ENCODE data around the gene CASZ1.

Gene CASZ1

DNA sequence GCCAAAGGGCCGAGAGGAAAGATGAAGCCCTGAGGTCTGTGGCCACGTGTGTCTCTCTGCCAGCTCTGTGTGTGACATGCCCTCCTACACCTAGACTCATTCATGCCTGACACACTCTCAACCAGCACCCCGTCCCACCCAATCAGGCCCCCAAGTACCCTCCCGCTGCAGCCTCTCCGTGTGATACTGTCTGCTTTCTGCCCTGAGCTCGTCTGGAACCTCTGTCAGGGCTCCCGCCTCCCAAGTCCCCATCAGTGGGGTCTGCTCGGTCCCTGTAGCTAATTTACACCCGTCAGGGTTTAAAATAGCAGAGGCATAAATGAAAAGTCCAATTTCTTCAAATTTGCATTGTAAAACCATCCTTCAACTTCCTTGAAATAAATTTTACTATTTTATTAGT is 20.7 kb downstream of the CASZ1 start:
- no peak for DNase-seq (ENCODE audit: low read depth in 2 of 2)

DNA sequence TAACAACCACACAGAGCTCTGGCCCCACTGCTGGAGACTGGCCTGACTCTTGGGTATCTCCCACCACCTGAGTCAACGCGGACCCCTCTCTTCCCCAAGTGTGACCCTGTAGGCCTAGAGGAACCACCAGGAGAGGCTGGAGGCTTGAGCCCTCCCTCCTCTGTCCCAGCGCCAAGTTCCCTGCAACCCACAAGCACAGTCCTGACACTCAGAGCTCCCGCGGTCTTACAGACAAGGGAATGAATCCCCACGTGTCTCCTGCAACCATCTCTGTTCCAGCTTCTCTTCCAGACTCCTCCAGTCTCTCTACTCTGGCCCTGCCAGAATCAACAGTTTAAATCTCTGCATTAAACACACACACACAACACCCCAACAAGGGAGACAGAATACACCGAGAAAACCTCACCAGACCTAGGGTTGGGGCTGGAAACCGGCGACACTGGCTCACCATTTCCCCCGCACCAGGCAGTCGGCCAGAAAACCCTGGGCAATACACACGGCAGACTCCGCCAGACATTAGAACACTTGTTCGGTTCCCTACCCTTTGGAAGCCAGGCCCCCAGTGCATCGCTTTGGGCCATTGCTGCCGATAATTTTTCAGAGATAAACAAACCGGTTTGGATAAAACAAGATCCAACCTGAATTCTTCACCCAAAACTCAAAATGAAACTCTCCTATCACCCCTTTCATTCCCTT is 21.7 kb downstream of the CASZ1 start:
- no peak for DNase-seq (ENCODE audit: low read depth in 2 of 2)

DNA sequence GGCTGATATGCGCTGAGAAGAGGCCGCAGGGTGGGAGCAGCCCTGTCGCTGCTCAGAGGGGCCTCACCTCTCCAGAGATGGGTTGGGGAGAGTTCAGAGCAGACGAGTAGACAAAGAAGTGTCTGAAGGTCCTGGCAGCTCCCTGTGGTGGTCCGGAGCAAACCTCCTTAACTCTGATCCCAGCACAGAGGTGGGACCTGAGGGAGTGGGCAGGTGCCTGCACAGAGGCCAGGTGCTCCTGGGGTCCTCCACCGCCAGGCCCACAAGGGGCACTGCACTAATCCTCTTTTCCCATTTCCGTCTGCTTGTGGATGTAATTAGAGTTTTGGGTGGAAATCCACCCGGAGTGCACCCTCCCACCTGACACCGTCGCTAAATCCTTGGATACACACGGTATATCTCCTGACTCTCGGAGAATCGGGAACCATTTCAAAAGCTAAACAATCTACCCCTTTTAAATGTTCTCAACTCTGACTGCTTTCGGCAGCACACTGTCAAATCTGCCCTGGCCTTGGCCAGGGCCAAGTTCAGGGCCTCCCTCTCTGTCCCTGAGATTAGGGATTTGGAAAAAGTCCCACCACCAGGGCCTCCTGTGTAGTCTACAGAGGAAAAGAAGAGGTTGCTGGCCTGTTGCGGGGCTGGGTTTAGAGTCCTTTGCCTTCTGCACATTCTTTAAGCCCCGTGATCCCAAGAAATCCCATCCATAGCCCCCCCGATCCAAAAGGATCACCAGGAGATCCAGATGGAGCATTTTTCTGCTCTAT is 22.4 kb downstream of the CASZ1 start:
- no peak for DNase-seq (ENCODE audit: low read depth in 2 of 2)

DNA sequence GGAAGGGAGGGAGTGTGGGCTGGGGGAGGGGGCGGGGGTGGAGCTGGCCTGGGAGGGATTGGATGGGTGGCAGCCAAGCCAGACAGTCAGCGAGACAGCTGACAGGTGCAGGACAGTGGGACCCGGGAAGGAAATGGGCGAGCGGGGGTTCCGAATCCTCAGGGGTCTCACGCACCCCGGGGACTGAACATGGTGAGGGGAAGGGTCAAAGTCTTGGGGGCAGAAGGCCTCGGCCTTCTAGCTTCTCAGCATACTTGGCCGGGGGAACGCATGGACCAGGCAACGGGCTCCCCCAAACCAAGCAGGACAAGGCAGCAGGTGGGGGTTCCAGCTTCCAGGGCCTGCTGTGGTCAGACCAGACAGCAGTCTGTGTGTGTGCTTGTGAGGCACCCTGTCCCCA is 23.1 kb downstream of the CASZ1 start:
- no peak for DNase-seq (ENCODE audit: low read depth in 2 of 2)

DNA sequence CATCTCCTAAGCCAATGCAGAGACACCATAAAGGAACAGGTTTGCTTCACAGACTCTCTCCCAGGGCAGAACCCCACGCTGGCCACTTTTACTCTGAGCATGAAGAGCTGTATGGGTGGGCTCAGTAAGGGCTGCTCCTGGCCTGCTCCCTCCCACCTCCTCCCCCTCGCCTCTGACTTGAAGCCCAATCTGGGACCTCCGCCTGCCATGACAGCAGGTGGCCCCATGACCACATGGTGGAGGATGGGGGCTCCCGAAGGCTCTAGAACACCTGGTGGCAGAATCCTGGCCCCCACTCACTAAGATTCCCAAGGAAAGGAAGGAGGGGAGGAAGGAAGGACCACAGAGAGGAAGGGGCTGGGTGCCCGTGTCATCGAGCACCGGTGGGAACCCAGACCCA is 23.7 kb downstream of the CASZ1 start:
- no peak for DNase-seq (ENCODE audit: low read depth in 2 of 2)

DNA sequence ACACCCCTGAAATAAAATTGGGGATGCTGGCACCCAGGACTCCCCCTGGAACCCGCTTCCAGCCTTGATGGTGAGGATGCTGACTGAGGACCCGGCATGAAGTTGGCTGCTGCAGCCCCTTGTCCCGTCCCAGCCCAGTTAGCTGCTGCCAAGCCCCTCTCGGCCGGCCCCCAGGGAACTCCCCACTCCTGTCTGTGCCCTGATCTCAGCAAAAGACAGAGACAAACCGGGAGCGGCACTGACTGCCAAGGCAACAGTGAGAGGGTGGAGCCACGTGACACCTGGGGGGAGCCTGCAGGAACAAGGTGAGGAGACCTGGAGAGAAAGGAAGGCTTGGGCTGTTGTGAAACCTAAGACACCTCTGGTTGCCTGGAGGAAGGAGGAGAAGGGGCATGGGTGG is 24.7 kb downstream of the CASZ1 start:
- DNase-seq (ENCODE audit: low read depth in 2 of 2) = no peak

DNA sequence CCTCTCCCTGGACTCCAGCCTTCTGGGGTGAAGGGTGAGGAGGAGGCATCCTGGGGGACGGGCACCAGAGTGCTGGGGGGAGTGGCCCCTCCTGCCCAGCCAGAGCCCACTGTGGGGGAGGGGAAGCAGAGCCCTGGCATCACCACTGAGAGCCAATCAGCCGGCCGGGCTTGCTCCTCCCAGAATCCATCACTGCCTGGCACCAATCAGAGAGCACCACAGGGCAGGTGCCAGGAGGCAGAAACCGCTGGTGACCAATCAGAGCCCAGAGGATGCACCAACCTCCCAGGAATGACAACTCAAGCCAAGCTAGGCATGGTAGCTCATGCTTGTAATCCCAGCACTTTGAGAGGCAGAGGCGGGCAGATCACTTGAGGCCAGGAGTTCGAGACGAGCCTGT is 27.9 kb downstream of the CASZ1 start:
- DNase-seq (ENCODE audit: low read depth in 2 of 2) = no peak

DNA sequence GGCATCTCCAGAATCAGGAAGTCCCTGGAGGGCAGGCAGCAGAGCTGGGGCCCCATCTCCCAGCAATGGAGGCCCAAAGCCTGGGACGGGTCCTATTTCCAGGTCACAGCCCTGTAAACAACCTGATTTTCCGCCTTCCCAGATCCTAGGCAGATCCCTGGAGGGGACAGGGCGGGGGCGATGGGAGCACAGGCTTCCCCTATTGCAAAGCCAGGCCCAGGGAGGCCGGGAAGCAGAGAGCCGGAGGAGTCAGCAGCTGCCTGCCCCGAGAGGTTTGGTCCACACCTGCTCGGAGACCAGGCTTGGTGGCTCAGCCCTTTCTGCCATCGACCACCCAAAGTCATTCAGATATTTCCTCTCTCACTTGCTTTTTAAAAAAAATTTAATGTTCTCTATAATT is 29.2 kb downstream of the CASZ1 start:
- DNase-seq (ENCODE audit: low read depth in 2 of 2) = no peak

DNA sequence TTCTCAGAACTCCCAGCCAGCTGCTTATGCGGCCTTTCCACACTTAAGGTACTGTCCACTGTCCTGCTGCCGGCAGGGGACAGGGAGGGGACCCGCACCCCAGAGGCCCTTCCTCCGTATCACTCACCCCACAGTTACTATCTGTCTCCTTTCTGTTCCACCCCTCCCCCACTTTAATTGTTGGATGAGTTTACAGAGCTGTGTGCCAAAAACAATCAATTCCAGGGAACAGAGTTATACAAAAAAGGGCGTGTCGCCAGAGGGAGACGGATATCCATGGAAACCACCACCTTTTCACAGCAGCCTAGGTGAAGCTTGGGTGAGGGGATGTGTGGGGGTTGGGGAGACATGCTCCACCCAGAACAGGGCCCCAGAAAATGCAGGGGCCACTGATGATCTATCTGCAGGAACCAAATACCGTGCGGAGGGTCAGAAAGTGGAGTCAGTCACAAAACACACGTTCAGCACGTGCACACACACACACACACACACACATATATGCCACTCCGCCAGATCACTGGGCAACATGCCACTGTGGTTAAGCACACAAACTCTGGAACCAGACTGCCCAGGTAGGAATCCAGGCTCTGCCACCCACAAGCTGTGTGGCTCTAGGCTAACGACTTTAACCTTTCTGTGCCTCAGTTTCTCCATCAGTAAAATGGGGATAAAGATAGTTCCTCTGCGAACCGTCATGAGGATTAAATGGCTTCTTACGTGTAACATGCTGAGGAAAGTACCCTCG is 30.5 kb downstream of the CASZ1 start:
- DNase-seq (ENCODE audit: low read depth in 2 of 2) = no peak

DNA sequence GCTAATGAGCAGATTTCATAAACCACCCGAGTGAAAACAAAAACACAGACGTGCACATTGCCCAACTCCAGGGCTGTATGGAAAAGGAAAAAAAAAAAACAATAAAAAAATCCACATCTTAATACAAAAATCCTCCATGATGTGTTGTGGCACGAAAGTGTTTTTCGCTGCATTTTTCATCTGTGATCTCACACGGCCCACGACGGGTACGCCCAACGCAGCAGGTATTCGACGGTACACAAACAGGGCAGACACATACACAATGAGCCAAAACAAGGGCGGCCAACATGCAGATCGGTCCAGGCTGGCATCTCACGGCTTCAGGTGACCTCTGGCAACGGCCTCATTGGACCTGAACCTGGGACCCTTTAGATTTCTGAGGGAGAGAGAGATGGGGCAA is 31.1 kb downstream of the CASZ1 start:
- DNase-seq (ENCODE audit: low read depth in 2 of 2) = no peak

DNA sequence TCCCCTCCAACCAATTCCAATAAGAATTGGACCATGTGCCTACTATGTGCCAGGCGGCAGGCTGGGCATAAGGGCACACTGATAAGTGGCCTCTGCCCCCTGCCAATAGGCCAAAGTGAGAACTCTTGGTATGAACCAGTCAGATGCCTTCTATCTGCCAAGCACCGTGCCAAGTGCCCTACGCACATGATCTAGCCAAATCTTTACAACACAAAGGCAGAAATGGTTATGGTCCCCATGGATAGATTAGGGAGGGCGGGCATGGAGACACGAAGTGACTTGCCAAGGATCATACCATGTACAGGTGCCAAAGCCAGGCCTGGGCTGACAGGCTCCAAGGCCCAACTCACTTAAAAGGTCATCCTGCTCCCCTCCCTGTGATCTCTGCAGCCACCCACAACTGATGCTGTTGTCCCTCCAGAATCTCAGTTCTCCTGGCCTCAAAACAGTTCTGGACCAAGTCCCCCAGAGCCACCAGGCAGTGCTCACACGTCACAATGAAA is 32.1 kb downstream of the CASZ1 start:
- no peak for DNase-seq (ENCODE audit: low read depth in 2 of 2)

DNA sequence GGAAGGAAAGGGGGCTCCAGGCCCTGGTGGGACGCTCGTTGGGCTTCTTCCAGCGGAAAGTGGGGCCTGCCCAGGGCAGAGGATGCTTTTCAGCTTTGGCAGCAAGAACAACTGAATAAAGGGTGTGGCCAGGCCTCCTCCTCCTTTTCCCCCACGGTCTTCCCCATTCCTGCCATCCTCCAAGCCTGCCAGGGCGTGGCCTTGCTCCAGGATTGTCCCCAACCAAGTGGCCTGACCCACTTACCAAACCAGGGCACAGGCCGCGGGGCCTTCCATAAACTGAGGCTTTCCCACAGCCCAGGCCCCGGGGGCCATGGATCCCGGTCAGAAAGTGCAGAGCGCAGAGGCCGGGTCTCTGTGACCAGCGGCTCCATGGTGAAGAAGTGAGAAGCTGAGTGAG is 33.6 kb downstream of the CASZ1 start:
- DNase-seq (ENCODE audit: low read depth in 2 of 2) = no peak

DNA sequence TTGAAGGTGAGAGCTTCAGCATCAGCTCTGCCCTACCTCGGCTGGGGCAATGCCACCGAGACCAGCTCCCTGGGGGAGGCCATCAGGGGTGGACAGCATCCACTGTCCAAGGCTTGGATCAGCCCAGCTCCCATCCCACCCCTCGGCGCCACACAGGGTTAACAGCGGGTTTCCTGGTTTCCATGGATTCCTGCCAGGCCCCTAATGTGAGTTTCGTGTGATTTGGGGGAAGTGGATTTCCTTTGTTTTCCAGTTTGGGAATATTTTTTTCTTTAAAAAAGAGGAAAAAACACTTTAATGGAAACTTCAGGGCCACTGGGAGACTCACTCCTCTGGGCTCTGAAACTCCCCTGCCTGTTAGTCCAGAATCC is 34.3 kb downstream of the CASZ1 start:
- DNase-seq (ENCODE audit: low read depth in 2 of 2) = no peak

DNA sequence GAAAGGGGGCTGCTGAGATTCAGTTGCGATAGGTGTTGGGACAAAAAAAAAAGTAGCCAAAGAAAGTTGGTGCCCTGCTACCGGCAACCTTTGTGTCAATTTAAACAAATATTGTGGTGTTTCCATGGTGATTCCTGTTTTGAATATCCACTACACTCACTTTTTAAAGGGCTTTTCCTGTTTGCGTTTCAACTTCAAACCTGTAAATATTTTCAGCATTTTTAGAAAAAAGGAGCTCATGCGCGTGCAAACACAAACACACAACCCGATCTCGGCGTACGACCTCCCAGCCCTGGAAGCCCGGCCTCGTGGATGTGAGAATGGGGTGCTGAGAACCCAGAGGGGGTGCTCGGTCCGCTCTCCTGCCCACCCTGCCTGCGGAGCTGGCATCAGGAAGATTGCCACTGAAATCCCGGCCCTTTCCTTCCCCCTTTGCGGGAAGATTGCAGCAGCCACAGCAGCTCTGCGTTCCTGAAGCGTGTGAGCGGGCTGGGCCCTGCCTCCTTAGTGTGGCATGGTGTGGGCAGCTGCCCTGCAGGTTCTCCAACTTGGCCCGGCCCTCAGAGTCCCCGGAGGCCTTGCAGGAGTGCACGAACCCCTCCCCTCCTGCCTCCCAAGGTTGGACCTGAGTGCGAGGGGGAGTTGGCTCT is 34.8 kb downstream of the CASZ1 start:
- DNase-seq (ENCODE audit: low read depth in 2 of 2) = no peak

DNA sequence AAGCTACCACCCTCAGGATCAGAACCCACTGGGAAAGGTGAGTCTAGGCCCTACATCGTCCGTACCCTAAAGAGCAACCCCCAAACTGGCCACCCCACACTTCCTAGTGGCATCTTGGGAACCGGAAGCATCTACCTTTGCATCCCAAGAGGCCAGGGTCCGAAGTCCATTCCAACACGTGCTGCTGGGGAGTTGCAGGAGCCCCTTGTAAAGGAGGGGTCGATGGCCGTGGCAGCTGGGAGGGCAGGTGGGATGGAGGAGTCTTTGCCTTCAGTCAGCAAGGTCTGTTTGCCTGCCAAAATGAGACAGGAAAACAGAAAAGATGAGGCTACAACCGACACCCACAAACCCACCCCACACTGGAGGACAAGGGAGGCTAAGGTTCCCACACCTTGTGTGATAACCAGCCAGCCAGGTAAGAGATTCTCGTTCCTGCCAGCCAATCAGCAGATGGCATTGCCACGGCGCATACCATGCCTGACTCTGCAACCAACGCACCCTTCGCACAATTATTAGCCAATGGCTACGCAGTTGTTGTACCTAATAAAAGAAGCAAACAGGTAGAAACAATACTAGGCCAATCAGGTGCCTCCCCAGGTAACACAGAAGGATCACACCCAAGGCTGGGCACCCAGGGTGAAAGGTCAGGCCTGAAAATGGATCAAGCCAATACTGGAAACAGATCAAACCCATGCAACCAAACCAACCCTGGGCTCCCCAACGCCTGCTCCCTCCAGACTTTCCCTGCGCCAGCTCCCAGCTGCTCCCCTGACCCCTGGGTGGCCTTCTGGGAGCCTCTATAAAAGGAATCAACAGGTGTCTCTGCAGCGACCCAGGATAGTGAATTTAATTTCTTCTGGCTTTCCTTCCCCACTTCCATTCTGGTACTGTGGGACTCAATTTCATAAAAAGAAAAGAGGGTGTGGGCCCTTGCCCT is 35.6 kb downstream of the CASZ1 start:
- DNase-seq (ENCODE audit: low read depth in 2 of 2) = no peak

DNA sequence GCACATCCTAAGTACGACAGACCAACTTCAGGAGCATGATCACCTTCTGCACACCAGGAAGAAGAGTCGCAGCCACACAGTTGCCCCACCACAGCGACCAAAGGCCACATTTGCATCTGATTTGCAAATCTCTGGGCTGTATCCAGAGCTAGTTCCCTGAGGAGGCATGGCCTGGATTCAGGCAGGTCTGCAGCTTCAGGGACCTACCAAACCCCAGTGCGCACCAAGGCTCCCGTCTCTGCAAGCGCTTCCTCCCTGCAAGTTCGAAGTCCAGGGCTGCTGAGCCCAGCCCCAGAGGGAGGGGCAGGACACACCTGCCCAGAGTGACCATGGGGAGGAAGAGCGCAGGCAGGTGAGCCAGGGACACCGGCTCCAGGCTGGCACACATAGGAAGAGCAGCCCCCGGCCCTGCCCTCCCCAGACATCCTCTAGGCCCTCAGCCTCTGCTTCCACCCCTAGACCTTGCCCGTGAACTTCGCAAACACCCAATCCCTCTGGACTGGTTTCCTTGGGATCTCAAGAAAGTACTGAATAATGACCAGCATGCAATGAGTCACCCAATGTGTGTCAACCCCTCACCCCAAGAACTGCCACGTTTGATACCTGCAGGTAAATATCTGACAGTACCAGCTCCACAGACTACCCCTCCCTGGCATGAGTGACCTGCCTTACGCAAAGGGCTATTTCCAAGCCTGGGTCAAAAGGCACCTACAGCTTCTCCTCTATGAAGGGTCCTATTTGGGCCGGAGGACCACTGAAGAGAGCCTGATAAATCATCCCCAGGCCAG is 36.8 kb downstream of the CASZ1 start:
- DNase-seq (ENCODE audit: low read depth in 2 of 2) = no peak

DNA sequence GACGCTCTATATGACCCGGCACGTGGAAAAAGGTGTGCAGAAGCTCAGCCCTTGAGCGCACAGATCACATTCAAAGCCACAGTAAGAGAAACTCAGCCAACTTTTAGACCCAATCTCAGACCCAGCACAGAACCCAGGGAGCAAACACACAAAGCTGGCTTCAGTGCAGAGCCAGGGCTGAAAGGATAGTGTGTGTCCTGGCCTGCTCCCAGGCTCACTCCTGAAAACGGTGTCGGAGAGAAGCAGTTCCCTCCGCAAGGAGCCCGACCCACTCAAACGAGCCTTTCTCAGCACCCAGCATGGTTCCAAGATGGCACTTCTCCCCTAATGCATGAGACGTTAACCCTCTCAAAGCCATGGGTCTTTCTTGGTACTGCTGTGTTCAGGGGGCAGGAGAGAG is 39.6 kb downstream of the CASZ1 start:
- no peak for DNase-seq (ENCODE audit: low read depth in 2 of 2)

DNA sequence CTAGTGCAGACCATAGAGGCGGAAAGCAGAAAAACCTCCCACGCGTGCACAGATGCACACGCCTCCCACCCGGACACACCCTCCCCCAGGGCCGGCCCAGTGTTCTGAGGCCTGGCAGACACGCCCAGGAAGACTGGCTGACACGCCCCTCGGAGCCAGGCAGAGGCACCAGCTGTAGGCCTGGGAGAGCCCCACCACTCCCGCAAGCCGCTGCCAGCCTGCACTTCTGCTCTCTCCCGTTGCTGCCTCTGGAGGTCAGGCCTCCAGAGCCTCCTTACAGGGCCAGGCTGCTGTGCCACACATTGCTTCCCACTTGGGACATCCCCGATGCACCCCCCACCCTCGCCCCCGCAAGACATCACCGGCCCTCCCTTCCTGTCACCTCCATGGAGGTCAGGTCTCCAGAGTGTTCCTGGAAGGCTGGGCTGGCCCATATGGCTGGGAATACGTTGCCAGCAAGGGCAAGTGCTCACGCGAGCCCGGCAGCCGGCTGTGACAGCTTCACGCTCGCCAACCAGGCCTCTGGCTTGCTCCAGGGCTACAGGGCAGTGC is 40.4 kb downstream of the CASZ1 start:
- DNase-seq (ENCODE audit: low read depth in 2 of 2) = peak; percentile 23 to 44

DNA sequence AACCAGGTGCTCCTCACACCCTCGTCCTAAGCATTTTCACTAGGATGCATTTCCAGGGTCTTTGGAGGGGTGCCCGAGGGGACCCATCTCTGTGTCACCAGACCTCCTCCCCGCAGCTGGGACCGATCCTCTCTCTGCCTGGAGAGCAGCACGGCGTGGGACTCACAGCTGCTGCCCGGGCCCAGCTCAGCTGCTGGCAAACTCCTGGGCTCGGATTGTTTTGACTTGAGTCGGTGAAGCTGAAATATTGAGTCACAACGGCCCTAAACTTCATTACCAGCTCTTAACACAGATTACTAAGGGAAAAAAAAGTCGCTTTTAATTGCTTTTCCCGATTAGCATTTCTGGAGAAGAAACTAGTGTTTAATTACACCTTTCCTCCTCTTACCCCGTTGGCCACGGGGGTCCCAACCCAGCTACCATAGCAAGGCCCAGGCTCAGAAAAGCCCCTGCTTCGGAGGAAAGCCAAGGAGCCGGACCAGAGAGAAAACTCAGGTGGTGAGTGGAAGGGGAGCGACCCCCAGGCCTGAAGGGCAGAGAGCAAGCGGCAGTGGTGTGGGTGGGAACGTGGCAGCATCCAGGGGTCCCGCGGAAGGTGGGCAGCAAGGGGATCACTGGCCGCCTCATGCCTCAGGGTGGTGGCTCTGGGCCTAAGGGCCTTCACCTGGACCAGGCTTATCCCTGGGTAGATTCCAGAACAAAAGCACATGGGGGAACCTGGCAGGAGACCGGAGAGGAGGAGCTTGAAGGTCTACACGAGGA is 41.7 kb downstream of the CASZ1 start:
- no peak for DNase-seq (ENCODE audit: low read depth in 2 of 2)

All from stimulated activated CD4-positive, alpha-beta T cell treated with anti-CD3 and anti-CD28 coated beads, Interleukin-1b, Interleukin-23, amount 100 ng/mL, for 4 hours (primary cell).